HG03571 (cell line): ENCODE data around the gene SNRNP200.
A peak's percentile ranks its signal among the peaks of the same experiment; 100 is the strongest.
"Not testable (repeated sequence)": the region's sequence is repeated elsewhere in the genome, so short reads cannot be mapped to it uniquely, and the experiment has no call there.

Experiments
- ATAC-seq: cut with Tn5 transposase; IDR thresholded peaks from one replicate; pipeline ENCODE4 v1.9.1; 2021; ENCODE audit not compliant: unreplicated experiment

The SNRNP200 gene

GRCh38 chr2:96325884-96326255 lies 20.5 kb upstream of the SNRNP200 start:
- no peak for ATAC-seq

DNA sequence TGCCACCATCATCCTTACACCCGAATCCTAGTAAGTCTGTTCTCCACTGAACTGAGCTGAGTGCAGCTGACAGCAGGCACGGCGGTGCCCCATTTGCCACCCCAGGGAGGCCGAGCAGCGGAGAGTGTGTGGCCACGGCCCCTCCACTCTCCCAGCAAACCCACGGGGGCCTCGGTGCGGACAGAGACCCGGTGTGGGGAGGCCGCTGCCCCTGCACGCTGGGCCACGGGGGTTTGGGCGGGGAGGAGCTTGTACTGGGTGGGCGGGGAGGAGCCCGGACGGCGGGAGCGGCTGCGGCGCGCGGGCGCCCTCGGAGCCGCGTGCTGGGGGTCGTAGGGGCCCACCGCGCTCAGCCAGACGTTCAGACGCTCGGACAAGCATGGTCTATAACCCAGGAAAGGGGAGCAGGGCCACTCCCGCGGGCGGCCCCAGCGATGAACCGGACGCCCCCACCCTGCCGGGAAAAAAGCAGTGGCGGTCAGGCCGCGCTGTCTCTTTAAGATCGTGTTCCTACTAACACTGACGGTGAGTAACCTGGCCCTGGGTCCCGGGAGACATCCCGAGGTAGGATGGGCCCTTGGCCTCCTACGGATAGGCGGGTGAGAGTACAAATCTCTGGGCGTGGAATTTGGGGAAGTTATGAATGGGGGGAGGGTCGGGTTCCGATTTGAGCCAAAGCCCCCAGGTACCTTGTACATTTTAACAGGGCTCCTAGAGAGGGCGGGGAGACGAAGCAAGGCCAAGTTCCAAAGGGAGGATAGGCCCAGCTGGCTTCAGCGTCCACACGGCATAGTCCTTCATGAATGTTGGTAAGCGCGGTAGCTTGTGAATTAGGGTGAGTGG lies 19.9 kb upstream of the SNRNP200 start, which contains the start of gene ITPRIPL1:
TSS of gene ITPRIPL1 (plus strand) at position 277 of the 843 bp plus-strand sequence. CDS start at position 800, 523 bp downstream.
- ATAC-seq = no peak

DNA sequence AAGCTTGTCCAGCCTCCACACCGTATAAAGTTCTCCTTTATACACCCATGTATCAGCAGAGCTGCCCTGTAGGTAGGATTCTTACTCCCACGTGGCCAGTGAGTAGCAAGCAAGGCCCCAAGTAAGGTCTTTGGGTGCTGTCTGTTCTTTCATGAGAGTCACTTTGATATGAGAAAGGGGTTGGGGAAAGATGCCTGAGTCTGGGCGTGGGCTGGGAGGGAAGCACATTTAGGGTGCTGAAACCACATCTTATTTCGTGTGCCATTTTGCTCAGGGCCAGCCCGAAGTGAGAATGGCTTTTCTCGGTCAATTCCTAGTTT lies 19.3 kb upstream of the SNRNP200 start:
- no peak for ATAC-seq

DNA sequence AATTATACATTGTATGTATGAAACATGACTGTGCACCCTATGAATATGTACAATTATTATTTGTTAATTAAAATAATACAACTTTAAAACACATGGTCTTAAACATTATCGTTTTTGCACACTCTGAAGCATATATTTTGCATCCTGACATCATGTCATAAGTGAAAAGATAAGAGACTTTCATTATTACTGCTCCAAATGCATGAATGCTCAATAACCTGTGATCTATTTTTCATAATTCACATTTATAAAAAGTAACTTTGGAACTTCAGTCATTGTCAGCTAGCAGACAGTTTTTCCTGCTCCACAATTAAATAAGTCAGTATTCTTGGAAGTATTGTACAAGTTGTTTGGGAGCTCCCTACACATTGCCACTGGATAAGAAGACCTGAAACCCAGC lies 18.5 kb upstream of the SNRNP200 start:
- no peak for ATAC-seq

- ATAC-seq = peak; percentile 21
Observed at GRCh38 chr2:96320728-96321622, 15.6 kb upstream of the SNRNP200 start.

- ATAC-seq = no peak
Observed at GRCh38 chr2:96320326-96320725, 15.0 kb upstream of the SNRNP200 start.

- no peak for ATAC-seq
Observed at GRCh38 chr2:96319396-96319795, 14.1 kb upstream of the SNRNP200 start.

GRCh38 chr2:96318723-96319122 lies 13.4 kb upstream of the SNRNP200 start:
- ATAC-seq = no peak

- ATAC-seq = no peak
Observed at GRCh38 chr2:96317584-96317997, 12.2 kb upstream of the SNRNP200 start.

- no peak for ATAC-seq
Observed at GRCh38 chr2:96316999-96317398, 11.7 kb upstream of the SNRNP200 start.

GRCh38 chr2:96315400-96316071 lies 10.2 kb upstream of the SNRNP200 start:
- no peak for ATAC-seq

DNA sequence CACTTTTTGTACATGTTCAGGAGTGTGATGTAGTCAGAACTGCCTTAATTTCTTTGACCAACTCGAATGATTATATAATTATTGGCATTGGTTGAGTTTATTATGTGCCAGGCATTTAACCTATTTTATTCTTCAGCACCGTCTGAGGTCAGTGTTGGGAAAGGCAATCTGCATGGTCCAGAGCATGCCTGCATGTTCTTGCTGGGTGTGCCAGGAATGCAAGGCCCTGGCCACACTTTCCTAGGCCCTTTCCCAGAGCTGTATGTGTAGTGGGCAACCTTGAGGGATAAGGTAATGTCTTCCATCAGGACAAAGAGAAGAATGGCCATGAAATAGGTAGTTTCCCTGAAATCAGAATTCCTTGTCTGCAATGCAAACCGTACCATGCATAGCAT lies 9.7 kb upstream of the SNRNP200 start:
- ATAC-seq = no peak

DNA sequence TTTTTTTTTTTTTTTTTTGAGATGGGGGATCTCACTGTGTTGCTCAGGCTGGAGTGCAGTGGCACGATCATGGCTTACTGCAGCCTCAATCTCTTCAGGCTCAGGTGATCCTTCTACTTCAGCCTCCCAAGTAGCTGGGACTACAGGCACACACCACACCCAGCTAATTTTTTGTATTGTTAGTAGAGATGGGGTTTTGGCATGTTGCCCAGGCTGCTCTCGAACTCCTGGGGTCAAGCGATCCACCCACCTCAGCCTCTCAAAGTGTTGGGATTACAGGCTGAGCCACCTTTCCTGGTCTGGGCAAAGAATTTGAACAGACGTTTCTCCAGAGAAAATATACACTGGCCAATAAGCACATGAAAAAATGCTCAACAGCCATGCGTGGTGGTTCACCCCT lies 2.9 kb upstream of the SNRNP200 start:
- no peak for ATAC-seq

- no peak for ATAC-seq
Observed at GRCh38 chr2:96306370-96306769, 1.0 kb upstream of the SNRNP200 start.

- peak; percentile 7 for ATAC-seq
Observed at GRCh38 chr2:96305979-96306308, 598 bp upstream of the SNRNP200 start.

DNA sequence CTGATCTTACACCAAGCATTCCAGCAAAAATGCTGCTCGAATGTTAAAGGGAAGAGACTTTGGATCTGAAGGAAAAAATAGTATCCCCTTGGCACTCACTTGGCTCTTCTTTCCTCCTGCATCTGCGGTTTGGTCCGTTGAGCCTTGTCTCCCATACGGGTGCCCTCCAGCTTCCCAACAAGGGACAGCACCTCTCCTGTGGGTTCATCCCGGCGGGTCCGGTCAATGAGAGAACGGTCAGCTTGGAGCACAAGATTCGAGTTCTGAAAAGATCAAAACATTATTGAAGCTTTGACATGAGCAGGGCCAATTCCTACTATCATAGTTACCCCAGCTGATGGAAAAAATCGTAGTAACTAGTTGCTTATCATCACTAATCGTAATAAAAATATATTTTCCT lies 740 bp downstream of the SNRNP200 start:
- ATAC-seq = no peak

- no peak for ATAC-seq
Observed at GRCh38 chr2:96301865-96302264, 3.5 kb downstream of the SNRNP200 start.

DNA sequence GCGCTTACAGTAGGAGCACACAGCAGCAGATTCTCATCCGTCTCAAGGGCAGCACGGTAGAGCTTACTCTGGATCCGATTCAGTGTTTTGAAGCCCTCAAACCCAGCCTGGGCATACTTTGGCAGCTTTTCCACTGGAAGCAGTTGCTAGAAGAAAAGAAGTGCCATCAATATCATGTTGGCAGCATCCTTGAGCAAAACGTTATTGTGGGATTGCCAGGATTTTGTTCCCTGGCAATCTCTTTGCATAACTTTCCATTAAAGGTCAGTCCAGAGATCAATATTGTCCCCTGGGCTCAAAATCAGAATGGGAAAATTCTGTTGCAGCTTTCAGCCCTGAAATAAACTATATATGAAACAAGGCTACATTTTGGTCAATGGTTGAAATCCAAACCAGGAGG lies 8.4 kb downstream of the SNRNP200 start:
- no peak for ATAC-seq

GRCh38 chr2:96294271-96294670 lies 11.1 kb downstream of the SNRNP200 start:
- ATAC-seq = not testable (repeated sequence)

DNA sequence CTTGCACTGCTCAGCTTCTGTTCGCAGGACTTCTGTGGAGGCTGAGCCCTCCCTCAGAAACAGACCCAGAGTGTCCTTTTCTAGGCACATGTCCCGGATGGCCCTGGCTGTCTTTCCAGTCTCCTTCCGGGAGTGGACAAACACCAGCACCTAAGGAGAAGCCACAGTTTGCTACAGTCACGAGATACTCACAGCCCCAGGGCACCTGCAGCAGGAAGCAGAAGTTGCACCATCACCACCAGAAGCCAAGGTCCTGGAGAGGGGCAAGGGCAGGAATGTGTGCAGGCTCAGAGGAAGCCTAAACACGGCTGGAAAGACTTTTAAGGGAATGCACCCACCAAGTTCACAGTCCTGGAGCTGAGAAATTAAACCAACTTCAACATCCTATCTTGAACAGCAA lies 13.6 kb downstream of the SNRNP200 start:
- no peak for ATAC-seq

- no peak for ATAC-seq
Observed at GRCh38 chr2:96287273-96287856, 18.0 kb downstream of the SNRNP200 start.
